Cardiac muscle cell (in vitro differentiated cells and primary cell): ENCODE results near the gene PPP1R12C. TPM values are rescaled to one million over a fixed set of nuclear protein-coding genes. Genes with fewer than 3 reads are reported as not detected.

Source experiments
- DNase-seq, 2 donors: peaks; one replicate each; pipeline versions ENCODE4 v3.0.0 to v3.0.0-alpha.2; 2010 to 2017; ENCODE audit warnings: low read depth in 1 of 2, low spot score in 1 of 2
- H3K27ac ChIP-seq: fragments of 200-600 bp; sonication (generic); 2 replicates; pipeline ENCODE4 v1.5.1; 2016
- H3K27me3 ChIP-seq: fragments of 200-600 bp; sonication (generic); 2 replicates; pipeline ENCODE4 v1.6.0; 2016; ENCODE audit warnings: control low read depth
- H3K36me3 ChIP-seq: fragments of 200-600 bp; sonication (generic); 2 replicates; pipeline ENCODE4 v1.5.1; 2016; ENCODE audit warnings: control low read depth
- H3K4me1 ChIP-seq: fragments of 200-600 bp; sonication (generic); 2 replicates; pipeline ENCODE4 v1.8.1; 2017; ENCODE audit warnings: low read depth, mild to moderate bottlenecking, mixed run types
- H3K4me3 ChIP-seq: fragments of 200-600 bp; sonication (generic); 2 replicates; pipeline ENCODE4 v1.5.1; 2016; ENCODE audit warnings: mild to moderate bottlenecking
- H3K9me3 ChIP-seq: fragments of 200-600 bp; sonication (generic); 2 replicates; pipeline ENCODE4 v1.5.1; 2017; ENCODE audit warnings: low read depth, mild to moderate bottlenecking, control low read depth
- polyA plus RNA-seq: library from polyadenylated mRNA; unstranded; fragments of >200 nt; fragmentation: Nextera tagmentation; extraction: Ambion mirVana; gene quantifications from 2 replicates; pipeline ENCODE4 v1.2.1, GENCODE V29; 2016
- total RNA-seq: library from RNA; depleted of rRNA; stranded (reverse); fragments of >200 nt; gene quantifications from 2 replicates; pipeline ENCODE4 v1.2.3, GENCODE V29; 2016
- TF ChIP-seq, protein P1 (sequence below): IDR thresholded peaks from 2 replicates; pipeline ENCODE4 v1.5.1; 2012; ENCODE audit warnings: low read depth, mild to moderate bottlenecking, low read length

PPP1R12C gene
- total and polyA plus RNA-seq, 2 experiments from 2014 or later: 38.0 to 107 TPM

GRCh38 chr19:55115446-55116065 lies 1.9 kb downstream of the PPP1R12C start:
- Histone ChIP-seq H3K27me3 (no peaks in the 10 kb centered on the region), H3K9me3 (no peaks in the 10 kb centered on the region), H3K27ac (no peak overlapping the region), H3K4me1 (peaks cover 23% of the 10 kb centered on the region), H3K36me3 (no peaks in the 10 kb centered on the region), H3K4me3 (peak overlapping the region; percentile 62)
- peak in 1 of 2 donors; percentile 65 for DNase-seq
- TF ChIP-seq, protein P1, sequence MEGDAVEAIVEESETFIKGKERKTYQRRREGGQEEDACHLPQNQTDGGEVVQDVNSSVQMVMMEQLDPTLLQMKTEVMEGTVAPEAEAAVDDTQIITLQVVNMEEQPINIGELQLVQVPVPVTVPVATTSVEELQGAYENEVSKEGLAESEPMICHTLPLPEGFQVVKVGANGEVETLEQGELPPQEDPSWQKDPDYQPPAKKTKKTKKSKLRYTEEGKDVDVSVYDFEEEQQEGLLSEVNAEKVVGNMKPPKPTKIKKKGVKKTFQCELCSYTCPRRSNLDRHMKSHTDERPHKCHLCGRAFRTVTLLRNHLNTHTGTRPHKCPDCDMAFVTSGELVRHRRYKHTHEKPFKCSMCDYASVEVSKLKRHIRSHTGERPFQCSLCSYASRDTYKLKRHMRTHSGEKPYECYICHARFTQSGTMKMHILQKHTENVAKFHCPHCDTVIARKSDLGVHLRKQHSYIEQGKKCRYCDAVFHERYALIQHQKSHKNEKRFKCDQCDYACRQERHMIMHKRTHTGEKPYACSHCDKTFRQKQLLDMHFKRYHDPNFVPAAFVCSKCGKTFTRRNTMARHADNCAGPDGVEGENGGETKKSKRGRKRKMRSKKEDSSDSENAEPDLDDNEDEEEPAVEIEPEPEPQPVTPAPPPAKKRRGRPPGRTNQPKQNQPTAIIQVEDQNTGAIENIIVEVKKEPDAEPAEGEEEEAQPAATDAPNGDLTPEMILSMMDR: no peak

GRCh38 chr19:55114566-55115145 lies 2.8 kb downstream of the PPP1R12C start:
- Histone ChIP-seq H3K27ac (no peak overlapping the region), H3K9me3 (no peaks in the 10 kb centered on the region), H3K4me1 (peaks cover 23% of the 10 kb centered on the region), H3K27me3 (no peaks in the 10 kb centered on the region), H3K4me3 (no peak overlapping the region), H3K36me3 (no peaks in the 10 kb centered on the region)
- DNase-seq: no peak
- TF ChIP-seq, protein P1: no peak

GRCh38 chr19:55113570-55114039 lies 3.8 kb downstream of the PPP1R12C start:
- Histone ChIP-seq H3K27me3 (no peaks in the 10 kb centered on the region), H3K36me3 (no peaks in the 10 kb centered on the region), H3K27ac (peak overlapping the region; percentile 83), H3K4me1 (peaks cover 23% of the 10 kb centered on the region), H3K9me3 (no peaks in the 10 kb centered on the region), H3K4me3 (no peak overlapping the region)
- DNase-seq: peak; percentile 83 to 95
- TF ChIP-seq, protein P1: no peak

- Histone ChIP-seq H3K27ac (peak overlapping the region; percentile 83), H3K36me3 (no peaks in the 10 kb centered on the region), H3K4me1 (peaks cover 23% of the 10 kb centered on the region), H3K9me3 (no peaks in the 10 kb centered on the region), H3K27me3 (no peaks in the 10 kb centered on the region), H3K4me3 (no peak overlapping the region)
- DNase-seq: no peak
- TF ChIP-seq, protein P1: no peak
Observed at GRCh38 chr19:55112777-55113569, 4.5 kb downstream of the PPP1R12C start.

GRCh38 chr19:55112246-55112776 lies 5.1 kb downstream of the PPP1R12C start:
- no peak overlapping the region for H3K4me3 ChIP-seq
- peaks cover 23% of the 10 kb centered on the region for H3K4me1 ChIP-seq
- DNase-seq: no peak
- TF ChIP-seq, protein P1: no peak
- H3K27ac ChIP-seq: no peak overlapping the region
- no peaks in the 10 kb centered on the region for H3K27me3 ChIP-seq
- H3K9me3 ChIP-seq: no peaks in the 10 kb centered on the region
- no peaks in the 10 kb centered on the region for H3K36me3 ChIP-seq
